ENCODE results near the gene TRAP1.

- TF ChIP-seq CTCF (IDR thresholded peaks at IDR 0.05; ENCODE audit: low read depth, low read length) (no peak), EZH2phosphoT487 (IDR thresholded peaks at IDR 0.05; ENCODE audit: low read depth) (no peak)
Observed at GRCh38 chr16:3672571-3673041, 44.7 kb downstream of the TRAP1 start.
